D721Med (cell line): Measurements from ENCODE around the gene TBXAS1.

ENCODE experiments used
- DNase-seq: peaks from one replicate; pipeline ENCODE4 v3.0.0; 2011; ENCODE audit warnings: low spot score; ENCODE audit not compliant: insufficient read length
- FAIRE-seq: peaks from 2 replicates; lab custom pipeline; 2011; peaks lifted over from hg19 to GRCh38; lab: Jason Lieb, UNC
- TF ChIP-seq, protein P1 (sequence below): IDR thresholded peaks from 2 replicates; pipeline ENCODE4 v1.5.1; 2012; ENCODE audit warnings: mild to moderate bottlenecking, control low read depth; ENCODE audit not compliant: insufficient read depth; ENCODE audit errors: missing control alignments

TBXAS1 gene

DNA sequence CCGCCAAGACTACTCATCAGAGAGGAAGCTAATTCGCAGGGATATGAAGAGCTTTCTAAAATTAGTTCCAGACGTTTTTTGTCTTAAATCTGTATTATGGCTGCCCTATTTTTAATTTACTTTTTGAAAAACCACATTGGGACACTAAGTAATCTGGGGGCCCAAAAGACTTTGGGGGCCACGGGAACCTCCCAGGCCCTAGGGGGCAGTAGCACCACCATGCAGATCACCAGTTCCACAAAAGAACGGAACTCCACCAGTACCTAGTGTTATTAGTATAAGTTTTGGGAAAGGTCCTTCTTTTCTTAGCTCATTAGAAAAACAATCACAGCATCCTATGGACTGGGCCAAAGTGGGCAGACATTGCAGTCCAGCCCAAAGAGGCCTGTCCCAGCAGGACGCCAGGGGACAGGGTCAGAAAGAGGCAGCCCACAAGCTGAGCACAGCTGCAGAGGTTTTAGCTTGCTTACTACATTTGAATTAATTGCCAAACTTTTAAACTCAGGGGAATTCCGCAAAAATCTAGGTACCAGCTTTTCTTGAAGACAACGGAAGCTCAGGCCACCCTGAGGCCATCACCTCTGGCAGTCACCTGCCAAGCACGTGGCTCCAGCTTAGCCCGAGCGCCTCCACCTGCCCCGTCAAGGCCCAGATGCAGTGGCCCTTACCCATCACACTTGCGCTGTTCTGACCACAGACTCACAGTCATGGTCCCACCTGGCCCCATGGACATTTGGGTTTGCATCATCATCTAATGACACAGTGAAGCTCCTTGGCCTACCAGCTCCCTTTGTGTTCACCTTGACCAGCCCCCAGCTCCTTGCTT, 158.8 kb downstream of the TBXAS1 start:
- DNase-seq, result no peak
- no peak for FAIRE-seq
- TF ChIP-seq, protein P1, sequence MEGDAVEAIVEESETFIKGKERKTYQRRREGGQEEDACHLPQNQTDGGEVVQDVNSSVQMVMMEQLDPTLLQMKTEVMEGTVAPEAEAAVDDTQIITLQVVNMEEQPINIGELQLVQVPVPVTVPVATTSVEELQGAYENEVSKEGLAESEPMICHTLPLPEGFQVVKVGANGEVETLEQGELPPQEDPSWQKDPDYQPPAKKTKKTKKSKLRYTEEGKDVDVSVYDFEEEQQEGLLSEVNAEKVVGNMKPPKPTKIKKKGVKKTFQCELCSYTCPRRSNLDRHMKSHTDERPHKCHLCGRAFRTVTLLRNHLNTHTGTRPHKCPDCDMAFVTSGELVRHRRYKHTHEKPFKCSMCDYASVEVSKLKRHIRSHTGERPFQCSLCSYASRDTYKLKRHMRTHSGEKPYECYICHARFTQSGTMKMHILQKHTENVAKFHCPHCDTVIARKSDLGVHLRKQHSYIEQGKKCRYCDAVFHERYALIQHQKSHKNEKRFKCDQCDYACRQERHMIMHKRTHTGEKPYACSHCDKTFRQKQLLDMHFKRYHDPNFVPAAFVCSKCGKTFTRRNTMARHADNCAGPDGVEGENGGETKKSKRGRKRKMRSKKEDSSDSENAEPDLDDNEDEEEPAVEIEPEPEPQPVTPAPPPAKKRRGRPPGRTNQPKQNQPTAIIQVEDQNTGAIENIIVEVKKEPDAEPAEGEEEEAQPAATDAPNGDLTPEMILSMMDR, result no peak

DNA sequence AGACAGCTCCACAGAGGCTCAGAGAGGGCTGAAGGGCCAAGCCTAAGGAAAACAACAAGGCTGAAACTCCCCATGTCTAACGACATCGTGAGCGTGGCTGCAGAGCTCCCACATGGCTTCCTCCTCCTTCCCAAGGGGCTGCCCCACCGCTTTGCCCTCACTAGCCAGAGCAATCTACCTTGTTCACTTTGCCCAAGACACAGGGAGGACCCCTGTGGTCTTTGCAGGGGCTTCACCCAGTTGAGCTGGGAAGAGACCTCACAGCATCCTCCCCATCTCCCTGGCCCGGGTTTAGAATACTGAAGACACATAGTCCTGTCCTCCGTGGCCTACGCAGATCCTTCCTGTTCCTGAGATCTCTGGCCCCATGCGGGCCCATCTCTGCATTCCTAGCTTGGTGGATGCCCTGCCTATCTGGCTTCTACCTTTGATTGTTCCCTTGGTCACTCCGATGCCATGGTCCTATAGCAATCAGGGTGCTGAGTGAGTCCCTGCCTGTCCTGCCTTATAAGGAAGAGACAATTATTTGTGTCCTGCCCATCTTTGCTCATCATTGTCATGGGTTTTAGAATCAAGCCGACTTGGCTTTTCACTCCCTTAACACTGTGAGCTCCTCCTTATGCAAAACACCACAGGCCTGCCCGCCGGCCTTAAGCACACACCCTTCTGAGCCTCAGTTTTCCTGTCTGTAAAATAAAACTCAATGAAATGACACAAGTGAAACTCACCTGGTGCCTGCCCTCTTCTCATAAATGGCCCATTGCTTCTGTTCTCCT, 160.5 kb downstream of the TBXAS1 start:
- DNase-seq (no peak), FAIRE-seq (no peak)
- TF ChIP-seq, protein P1, result no peak

DNA sequence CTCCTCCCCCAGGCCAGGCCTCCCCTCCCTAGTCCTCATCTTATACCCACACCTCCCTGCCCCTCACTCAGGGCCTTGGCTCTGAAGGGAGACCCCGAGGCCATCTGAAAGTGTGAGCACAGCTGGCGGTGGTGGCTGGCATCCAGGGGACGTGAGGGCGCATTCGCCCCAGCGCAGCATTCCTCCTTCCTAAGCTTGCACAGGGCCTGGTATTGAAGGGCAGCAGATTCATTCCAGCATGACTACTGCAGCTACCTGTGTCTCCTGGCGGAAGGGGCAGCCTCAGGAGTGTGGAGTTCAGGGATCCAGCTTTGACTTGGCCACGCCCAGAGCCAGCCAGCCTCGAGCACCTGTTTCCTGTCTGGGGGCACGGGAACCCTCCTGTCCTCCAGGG, 161.1 kb downstream of the TBXAS1 start:
- no peak for FAIRE-seq
- DNase-seq, result no peak
- TF ChIP-seq, protein P1, result no peak

DNA sequence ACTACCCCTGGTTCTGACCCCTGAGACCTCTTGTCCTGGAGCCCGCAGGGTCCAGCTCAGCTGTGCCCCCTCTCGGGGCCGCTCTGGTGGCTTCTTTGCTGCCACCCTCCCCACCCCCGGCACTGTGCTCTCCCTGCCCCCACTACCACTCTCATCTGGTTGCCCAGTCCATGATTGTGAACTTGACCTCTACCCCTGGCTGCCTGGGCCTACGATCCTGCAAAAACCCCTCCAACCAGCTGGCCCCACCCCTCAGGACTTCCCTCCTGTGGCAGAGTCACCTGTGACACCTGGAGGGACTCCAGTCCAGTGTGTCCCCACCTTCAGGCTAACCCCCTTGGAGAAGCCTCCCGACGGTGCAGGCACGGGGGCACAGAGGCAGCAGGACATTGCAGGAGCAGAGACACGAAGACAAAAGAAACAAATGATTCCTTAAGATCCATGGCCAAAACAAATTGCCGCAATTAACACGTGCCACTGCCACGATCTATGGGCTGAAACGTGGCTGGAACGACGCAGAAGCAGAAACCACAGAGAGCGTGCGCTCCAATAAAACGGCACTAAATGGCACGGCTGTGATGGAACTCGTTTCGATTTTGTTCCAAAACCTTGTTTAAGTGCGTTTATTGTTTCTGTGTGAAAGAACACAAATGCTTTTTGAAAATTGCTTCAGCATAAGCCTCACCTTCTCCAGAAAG, 161.7 kb downstream of the TBXAS1 start:
- TF ChIP-seq, protein P1, result no peak
- FAIRE-seq (no peak), DNase-seq (no peak)

DNA sequence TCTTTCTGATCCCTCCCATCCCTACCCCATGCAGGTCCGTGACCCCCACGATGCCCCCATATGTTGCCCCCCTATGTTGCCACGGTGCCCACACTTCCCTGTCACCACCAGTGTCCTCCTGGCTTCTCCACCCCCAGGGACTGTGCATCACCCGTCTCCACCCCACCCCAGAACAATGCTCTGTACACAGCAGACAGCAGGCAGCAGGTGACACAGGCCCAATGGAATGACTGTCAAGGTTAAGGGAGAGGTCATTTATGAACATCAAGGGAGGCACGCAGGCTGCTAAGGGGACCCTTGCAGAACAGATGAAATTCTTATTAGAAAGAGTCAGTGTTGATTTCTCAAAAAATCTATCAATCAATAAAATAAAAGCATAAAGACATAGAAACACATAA, 162.2 kb downstream of the TBXAS1 start:
- FAIRE-seq (no peak), DNase-seq (no peak)
- TF ChIP-seq, protein P1, result no peak

DNA sequence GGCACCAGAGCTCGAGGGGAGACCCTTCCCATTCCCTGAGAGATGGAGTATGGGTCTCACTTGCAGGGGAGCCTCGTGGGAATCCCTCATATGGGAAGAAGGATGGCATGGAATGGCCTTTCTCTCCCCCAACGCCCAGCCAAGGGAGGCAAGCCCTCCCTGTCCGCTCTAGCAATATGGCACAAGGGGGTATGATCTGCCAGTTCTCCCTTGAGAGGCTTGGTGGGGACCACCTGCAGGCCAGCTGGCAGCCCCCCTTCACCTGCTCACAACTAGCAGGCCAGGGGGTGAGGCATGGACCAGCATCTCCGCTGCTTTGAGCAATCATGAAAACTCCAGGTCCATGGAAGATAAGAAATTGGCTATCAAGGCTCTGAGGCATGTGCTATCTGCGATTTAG, 162.8 kb downstream of the TBXAS1 start:
- TF ChIP-seq, protein P1, result no peak
- no peak for DNase-seq
- FAIRE-seq, result no peak
